DMS79 treated with DMSO at 0.1 percent for 48 hours (cell line): ENCODE results near the gene PRKCH.

Source experiments
- DNase-seq: peaks from one replicate; lab custom pipeline; 2025; lab: John Stamatoyannopoulos, UW

Gene PRKCH

DNA sequence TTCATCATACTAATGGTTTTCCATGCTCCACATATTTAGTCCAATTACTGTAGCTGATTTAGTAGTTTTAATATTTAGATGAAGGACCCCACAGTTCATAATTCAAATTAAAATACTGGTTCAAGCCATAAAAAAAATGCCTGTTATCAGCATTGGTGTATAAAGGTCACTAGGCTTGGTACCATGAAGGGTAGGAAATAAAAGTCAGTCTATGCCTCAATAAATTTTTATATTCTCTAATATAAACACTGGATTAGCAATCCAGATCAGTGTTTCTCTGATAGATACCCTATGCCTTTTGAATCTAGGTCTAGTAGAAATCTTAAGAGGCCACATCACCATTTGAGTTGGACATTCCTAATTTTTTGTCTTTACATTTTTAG, 210.7 kb downstream of the PRKCH start:
- no peak for DNase-seq

DNA sequence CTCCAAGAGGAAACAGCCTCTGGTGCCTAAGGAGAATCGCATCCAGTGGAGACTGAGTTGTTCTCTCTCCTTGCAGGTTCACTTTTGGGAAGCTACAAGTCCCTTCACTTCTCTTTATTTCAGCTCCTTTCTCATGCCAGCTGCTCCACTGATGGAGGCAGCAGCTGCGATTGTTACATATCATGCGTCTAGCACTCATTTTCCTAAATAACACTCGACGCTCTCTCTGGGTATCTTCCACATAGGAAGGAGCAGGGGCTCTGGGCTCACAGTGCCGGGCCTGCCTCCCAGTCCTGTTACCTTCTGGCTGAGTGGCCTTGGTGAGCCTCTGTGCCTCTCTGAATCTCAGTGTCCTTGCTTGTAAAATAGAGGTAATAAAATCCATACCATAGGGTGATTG, 211.4 kb downstream of the PRKCH start:
- no peak for DNase-seq

DNA sequence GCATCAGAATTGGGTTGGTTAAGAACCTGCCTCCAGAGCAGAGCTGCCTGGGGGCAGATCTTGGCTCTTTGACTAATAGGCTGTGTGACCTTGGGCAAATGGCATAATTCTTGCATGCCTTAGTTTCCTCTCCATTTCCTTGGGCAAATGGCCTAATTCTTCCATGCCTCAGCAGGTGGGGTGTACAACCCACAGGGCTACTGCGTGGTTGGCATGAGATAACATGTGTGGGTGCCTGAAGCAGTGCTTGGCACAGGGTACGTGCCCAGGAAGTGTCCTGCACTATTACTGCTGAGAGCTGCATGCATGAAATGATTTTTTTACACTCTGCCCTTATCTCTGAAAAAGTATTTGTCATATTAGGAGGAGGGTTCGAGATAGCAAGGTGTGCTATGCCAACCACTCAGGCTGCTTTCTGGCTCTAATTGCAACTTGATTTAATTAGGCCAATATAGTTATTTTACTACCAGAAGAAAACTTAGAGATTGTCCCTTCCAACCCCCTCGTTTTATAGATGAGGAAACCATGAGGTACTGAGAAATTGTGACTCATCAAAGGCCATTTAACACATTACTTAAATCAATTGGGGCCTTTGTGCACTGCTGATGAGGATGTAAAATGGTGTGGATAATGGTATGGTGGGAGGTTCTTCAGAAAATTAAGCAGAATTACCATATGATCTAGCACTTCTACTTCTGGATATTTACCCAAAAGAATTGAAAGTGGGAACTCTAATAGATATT, 212.3 kb downstream of the PRKCH start:
- DNase-seq = peak; percentile 90

DNA sequence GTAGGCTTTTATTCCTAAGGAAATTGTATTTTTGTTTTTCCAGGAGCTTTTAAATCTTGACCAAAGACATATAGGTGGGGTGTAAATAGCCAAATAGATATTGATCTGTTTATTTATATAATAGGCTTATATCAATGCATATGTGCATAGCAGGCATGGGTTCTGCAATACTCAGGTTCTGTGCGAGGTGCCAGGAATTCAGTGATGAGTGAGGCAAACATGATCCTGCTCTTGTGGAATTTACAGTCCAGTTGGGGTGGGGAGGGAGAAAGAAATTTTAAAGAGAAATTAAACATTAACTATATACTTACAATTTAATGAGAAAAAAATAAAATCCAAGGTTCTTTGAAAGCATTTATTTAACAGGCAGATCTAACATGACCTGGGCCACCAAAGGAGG, 213.7 kb downstream of the PRKCH start:
- no peak for DNase-seq

DNA sequence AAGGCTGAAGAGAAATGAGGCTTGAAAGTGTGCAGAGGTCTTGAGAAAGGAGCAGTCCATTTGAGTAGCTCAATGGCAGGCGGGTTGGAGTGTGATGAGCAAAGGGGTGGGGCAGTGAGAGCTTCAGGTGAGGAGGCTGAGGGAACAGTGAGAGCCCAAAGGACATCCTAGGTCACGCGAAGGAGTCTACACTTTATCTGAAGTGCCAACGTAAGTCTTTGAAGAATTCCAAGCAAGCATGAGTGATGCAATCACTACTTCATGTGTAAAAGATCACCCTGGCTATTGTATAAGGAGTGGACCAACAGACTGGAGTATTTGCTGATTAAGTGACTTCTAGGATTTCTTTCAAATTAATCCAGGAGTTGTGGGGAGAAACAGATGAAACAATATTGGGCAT, 214.1 kb downstream of the PRKCH start:
- DNase-seq = no peak

DNA sequence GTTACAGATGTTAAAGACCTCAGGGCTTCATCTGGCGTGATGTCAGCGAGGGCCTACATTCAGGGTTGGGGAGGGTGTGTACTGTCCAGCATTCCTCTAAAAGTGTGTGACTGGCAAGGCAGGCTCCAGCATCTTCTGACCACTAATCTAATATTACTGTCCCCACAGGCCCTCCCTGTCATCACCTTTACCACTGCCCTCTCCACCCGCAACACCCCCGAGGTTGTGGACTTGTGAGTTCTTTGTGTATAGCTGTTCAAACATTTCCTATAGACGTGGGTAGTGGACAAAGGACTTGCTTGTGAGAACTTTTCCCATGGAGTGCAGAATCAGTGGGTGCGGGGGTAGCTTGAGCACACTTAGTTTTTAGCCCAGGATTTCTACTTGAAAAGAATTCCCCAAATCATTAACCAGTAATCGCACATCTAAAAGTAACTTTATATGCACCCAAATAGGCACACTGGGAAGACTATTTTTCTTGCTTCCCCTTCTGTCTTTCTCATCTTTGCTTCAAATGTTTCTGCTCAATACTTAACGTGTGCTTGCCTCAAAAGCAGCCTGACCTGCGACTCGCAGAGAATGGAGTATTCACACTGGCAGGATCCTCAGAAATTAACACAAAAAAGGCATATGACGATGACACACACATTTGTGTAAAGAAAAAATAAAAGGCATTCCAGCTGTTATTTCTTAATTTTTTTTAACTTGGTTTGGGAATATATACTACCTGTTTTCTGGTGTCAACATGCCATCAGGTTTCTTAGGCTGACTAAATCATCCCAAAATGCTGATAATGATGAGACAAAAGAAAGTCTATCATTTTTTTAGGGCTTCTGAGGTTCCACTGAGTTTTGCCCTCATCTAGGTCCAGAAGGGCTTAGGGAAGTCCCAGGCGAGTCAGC, 215.5 kb downstream of the PRKCH start:
- DNase-seq = no peak

DNA sequence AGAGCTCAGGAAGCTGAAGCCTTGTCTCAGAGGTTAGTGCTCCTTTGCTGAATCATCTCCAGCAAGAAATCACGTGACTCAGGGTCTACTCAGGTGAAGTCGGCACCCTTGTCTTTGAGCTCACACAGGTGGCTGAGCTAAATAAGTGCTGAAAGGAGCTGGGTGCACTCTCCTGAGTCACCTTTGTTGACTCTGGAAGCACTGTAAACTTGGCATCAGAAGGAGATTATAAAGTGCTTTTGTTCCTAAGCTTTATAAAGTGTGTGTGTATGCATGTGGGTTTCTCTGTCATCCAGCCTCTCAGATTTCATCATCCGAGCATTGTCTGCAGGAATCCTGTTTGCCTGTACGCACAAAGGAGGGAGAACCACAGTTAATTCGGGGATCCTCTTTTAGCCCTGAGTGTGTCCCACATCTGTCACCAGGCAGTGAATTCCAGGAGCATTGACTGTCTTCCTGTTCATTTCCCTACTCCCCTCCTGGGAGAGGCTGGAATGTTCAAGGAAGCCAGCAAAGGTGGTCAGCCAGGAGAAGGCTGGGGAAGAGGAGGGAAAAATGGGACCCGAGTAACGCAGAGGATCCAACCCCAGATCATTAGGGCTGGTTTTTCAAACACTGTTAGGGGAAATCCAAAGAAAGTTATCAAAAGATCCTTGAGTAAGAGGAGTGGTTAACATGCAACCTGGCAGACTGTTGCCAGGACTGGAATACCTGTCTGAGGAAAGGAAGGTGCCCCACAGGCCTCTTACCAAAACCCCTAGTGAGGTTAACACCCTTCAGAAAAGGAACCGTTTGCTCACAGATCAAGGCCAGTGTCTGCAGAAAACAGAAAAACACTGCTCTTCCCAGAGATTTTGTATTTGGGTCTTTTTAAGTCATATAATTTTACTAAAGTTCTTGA, 216.4 kb downstream of the PRKCH start:
- peak; percentile 99 for DNase-seq

DNA sequence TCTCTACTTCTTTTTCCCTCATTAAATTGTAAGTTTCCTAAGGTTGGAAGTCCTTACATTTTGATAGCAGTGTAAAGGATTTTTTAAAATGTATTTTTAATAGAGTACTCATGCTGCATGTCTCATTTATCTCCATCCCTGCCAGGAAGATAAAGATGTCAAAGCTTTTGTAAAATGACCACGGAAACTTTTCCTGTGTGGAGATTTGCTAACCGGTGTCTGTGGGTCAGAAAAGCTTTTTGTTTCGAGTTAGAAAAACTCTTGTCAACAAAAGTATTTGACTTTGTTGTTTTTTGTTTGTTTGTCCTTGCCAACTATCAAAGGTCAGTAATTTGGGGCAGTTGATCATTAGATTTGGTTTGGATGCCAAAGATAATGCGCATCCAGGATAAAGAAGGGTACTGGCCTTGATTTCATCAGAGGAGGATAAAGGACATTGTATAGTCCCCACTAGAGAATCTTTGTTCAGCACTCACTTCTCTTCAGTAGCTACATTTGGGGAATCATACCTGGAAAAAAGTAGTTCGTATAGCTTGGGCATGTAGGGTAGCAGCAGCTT, 217.2 kb downstream of the PRKCH start:
- DNase-seq = no peak

DNA sequence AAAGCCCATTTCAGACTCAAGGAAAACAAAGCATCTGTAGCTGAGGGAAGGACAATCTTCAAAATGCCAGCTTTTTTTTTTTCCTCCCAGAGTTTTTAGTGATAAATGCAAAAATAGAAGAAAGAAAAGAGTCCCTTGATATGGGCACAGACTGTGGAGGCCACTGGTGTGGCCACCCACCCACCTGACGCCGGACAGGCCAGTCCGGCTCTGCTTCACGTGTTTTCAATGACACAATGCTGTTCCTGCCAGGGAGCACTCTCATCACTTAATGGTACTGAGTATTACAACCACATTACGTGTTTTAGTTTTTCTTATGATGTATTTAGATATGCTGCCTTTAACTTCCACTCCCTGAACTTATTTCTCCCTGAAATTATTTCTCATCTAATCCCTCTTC, 218.3 kb downstream of the PRKCH start:
- DNase-seq = no peak

DNA sequence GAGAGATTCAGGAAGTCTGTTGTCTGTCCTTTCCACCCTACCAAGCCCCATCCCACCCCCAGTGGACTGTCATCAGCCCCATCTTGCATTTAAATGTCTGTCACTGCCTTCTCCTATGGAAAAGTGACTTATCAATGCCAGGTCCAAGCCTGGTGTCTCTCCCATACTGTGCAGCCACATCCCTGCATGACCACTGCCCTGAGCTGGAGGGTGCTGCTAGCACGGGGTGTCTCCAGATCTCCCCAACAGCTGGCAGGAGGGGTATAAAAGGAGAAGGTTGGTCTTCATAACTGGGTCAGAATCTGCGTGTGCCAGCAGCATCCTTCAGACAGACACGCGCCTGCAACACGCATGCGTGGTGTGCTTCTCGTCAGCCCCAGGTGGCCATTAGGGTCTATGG, 219.6 kb downstream of the PRKCH start:
- no peak for DNase-seq

DNA sequence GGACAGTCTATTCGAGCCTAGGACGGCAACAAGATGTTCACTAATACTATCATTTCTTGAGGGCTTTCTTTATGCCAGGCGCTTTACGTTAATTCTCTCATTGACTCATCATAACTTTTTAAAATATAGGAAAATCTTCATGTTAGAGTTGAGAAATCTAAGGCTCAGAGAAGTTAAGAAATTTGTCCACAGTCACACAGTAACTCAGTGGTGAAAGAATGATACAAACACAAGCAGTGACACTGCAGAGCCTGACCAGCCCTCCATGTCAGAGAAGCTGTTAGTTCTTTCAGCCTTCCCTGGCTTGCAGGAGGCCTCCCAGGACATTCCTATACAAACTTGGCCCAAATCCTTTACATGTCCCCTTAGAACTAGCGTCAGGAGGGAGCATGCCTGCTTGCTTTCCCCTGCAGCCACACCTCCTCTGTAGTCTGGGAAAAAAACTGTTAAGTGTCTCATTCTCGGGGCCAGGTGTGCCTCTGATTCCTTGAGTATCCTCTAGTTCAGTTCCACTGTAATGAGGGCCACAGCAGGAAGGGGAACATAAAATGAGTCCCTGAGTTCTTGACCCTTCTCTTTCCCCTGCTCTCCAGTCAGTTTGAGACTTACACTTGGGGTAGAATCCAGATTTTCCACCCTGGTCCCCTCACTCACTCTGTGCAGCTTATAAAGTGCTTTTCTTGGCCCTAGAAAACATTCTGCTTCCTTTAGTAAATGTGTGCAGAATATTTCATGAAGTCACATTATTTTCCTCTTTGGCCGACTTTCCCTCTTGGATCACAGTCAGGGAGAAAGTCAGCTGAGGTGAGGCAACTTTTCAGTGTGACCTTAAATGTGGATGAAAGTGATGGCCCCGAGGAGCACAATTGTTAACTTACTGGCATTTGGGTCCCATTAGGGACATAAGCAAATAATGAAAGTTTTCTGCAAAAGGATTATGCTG, 221.7 kb downstream of the PRKCH start:
- no peak for DNase-seq

DNA sequence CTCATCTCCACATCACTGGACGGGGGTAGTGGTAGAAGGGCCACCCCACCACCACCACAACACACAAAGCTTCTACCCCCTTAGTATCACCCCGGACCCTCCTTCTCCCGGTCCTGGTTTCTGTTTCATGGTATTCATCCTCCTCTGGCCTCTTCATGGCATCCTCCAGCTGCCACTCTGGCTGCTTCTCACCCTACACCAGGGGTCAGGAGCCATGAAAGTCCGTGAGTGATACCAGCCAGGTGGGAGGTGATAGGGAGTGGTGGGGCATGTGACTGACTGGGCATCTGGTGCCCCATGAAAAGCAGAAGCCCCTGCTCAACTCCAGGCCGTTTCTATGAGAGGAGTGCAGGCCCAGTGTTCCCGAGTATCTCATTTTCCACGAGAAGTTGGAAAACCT, 222.6 kb downstream of the PRKCH start:
- DNase-seq = no peak

DNA sequence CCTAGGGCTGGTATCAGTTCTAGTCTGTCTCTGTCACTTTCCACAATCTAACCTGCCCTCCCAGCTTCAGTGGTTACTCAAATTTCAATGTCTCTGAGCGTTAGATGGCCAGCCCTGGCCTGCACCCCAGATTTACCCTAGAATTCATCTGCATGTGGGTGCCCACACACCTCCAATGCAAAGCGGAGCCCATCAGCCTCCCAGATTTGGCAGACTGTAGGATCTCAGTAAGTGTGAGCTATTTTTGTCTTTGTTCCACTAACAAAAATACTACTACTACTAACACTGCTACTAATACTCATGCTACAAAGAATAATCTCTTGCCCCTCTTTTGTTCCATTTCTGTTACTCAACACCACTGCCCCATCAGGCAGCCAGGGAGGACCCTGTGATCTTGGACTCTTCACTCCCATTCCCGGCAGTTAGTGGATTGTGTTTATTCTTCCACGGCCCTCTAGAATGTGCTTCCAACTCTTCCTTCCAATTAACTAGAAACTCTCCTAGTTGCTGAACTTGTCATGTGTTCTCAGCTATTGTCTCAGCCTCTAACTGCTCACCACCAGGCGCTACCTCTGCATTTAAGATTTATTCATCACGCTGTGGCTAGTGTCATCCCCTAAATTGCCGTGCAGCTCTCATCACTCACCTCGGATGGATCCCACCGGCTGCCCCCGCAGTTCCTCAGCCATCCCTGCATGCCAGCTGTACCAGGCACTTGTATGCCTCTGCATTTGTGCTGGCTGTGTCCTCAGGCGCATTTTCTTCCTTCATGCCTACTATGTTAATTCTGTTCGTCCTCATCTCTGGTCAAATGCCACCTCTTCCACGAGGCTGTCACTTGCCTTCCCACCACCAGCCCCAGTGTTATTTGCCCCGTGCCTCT, 223.3 kb downstream of the PRKCH start:
- DNase-seq = no peak

DNA sequence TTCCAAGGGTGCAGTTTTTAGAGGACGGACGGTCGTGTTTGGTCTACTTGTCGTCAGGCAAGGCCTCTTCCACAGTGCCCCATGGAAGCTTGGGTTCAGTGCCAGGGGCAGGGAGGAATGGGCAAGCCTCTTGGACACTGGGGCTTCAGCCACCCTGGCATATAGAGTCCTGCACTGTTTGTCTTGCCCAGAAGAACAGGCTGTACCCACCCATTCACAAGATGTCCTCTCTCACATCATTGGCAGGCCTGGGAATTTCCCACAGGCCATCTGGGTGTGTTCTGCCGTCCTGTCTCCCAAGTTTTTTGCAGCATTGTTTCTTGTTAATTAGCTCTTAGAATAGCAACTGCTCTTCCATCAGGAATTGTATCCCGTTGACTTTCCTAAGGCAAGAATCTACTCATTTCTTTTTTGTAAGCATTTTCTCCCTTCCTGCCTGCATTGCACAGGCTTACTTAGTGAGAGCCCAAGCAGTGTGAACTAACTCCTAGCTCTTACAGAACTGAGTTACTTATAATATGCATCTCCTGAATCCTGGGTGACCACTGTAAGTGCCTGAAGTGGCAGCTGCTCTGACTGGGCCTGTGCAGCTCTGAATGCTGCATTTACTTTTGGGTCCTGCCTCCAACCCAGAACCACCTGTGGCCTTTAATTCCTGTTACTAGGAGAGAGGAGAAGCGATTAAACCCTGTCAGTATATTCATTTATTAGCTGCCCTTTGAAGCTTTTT, 224.5 kb downstream of the PRKCH start:
- DNase-seq = no peak

DNA sequence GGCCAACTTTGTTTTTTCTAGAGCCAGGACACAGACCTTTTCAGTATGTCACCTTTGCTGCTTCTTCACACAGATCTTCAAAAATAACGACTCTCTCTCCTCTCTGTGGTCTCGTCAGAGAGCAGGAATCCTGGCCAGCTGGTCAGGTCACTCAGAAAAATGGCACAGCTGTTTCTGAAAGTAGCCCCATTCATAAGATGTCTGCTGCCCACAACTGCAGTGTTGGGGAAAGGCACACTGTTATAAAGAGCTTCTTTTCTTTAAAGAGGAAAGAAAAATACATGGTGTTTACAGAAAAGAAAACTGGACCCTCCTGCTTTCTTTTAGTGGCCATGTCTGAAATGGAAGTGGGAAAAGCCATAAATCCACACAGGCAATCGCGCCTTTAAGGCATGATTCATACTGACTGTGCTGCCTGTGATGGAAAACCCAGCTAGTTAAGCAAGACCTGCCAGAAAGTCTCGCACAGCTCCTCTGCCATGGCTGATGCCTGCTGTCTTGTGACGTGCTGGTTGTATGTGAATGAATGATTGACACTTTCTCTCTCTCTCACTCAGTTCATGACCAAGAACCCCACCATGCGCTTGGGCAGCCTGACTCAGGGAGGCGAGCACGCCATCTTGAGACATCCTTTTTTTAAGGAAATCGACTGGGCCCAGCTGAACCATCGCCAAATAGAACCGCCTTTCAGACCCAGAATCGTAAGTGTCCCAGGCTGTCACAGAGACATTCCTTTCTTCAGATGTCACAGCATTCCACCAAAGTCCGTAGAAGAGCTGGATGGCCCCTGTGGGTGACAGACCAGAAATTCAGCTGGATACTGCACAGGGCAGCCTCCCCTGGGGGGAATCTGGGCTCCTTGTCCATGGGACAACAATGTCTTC, 226.0 kb downstream of the PRKCH start:
- no peak for DNase-seq

DNA sequence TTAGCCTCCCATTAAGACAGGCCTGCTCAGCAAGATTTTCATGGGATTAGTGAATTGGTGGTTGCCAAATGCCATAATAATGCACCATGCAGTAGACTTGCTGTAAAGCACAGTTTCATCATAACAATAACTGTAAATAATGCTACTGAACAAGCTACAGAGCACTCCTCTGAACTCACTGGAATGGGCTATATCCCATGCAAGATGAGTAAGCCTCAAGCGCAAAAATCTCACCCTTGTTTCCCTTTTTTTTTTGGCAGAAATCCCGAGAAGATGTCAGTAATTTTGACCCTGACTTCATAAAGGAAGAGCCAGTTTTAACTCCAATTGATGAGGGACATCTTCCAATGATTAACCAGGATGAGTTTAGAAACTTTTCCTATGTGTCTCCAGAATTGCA, 228.0 kb downstream of the PRKCH start:
- no peak for DNase-seq

DNA sequence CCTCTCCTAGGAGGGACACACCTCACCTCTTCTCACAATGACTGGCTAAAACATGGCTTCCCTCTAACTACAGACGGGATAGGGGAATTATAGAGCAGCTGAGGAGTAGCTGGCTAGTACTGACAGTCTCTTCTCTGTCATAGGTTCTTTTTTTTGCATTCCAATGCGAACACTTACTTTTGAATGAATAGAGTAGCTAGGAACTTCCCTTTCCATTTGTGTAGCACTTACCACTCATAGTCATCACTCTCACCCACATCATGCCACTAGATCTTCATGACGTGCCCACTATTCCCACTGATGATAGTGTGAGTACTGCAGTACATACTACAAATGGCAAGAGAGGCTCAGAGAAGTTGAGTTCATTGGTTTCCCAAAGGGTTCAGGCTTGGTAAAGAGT, 230.0 kb downstream of the PRKCH start:
- DNase-seq = no peak

DNA sequence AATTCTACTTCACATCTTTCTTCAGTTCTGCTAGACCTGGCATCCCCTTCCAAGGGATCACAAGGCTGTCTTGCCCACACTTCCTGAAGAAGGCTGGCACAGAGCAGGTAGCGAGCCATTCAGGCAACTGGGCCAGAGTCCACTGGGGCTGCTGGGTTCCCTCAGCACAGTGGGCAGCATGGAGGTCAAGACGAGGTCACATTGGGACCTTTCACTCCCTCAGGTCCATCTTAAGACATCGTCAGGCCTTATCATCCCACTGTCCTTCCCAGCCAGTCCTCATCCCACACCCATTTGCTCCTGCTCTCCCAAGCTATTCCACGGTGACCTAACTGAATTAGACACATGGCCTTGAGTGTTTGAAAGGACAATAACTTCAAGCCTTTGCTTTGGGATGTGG, 230.9 kb downstream of the PRKCH start:
- no peak for DNase-seq
